GM10266 (cell line): ENCODE measurements around the gene SMAD4.

Experiments used
- DNase-seq: peaks from one replicate; pipeline ENCODE4 v3.0.0; 2012; ENCODE audit errors: extremely low spot score
- CTCF ChIP-seq: IDR thresholded peaks from 2 replicates; pipeline ENCODE4 v1.5.1; 2012; ENCODE audit warnings: mild to moderate bottlenecking, low read depth; ENCODE audit not compliant: control insufficient read depth, insufficient read depth; ENCODE audit errors: missing control alignments

The SMAD4 gene

GRCh38 chr18:51038110-51038509, 8.1 kb downstream of the SMAD4 start:
- no peak for TF ChIP-seq CTCF
- no peak for DNase-seq

GRCh38 chr18:51039138-51040112, 9.4 kb downstream of the SMAD4 start:
- peak; percentile 21 for DNase-seq
- no peak for TF ChIP-seq CTCF

- DNase-seq, result no peak
- no peak for TF ChIP-seq CTCF
Measured at GRCh38 chr18:51041677-51042352, 11.8 kb downstream of the SMAD4 start.

- TF ChIP-seq CTCF, result no peak
- no peak for DNase-seq
Measured at GRCh38 chr18:51044928-51045585, 15.0 kb downstream of the SMAD4 start.

- DNase-seq, result no peak
- no peak for TF ChIP-seq CTCF
Measured at GRCh38 chr18:51048190-51048589, 18.2 kb downstream of the SMAD4 start.

- DNase-seq, result no peak
- TF ChIP-seq CTCF, result no peak
Measured at GRCh38 chr18:51049137-51049536, 19.1 kb downstream of the SMAD4 start.
